Activated CD8-positive, alpha-beta memory T cell treated with anti-CD3 and anti-CD28 coated beads, Interleukin-2, amount 50 U/mL, for 24 hours (primary cell): ENCODE results near the gene RUNX1.

Experiments
- DNase-seq: peaks from one replicate; pipeline ENCODE4 v3.0.0-alpha.2; 2020; ENCODE audit errors: extremely low read depth

The RUNX1 gene

GRCh38 chr21:34992736-34993398, 56.2 kb downstream of the RUNX1 start:
- DNase-seq, result no peak

GRCh38 chr21:34992180-34992579, 56.9 kb downstream of the RUNX1 start:
- DNase-seq, result no peak

GRCh38 chr21:34991366-34991957, 57.6 kb downstream of the RUNX1 start:
- DNase-seq, result no peak

GRCh38 chr21:34990842-34991241, 58.3 kb downstream of the RUNX1 start:
- DNase-seq, result no peak

- DNase-seq, result peak; percentile 41
Measured at GRCh38 chr21:34989337-34990151, 59.6 kb downstream of the RUNX1 start.

- no peak for DNase-seq
Measured at GRCh38 chr21:34988625-34989024, 60.5 kb downstream of the RUNX1 start.

GRCh38 chr21:34988139-34988538, 61.0 kb downstream of the RUNX1 start:
- no peak for DNase-seq

GRCh38 chr21:34987501-34988072, 61.5 kb downstream of the RUNX1 start:
- no peak for DNase-seq

GRCh38 chr21:34986561-34987500, 62.3 kb downstream of the RUNX1 start:
- DNase-seq, result peak; percentile 58

GRCh38 chr21:34984356-34985058, 64.6 kb downstream of the RUNX1 start:
- no peak for DNase-seq

GRCh38 chr21:34983680-34984086, 65.4 kb downstream of the RUNX1 start:
- peak; percentile 47 for DNase-seq

- no peak for DNase-seq
Measured at GRCh38 chr21:34981791-34982190, 67.3 kb downstream of the RUNX1 start.

GRCh38 chr21:34980423-34981115, 68.5 kb downstream of the RUNX1 start:
- no peak for DNase-seq

GRCh38 chr21:34979383-34979782, 69.7 kb downstream of the RUNX1 start:
- no peak for DNase-seq

GRCh38 chr21:34977333-34977732, 71.8 kb downstream of the RUNX1 start:
- no peak for DNase-seq

- no peak for DNase-seq
Measured at GRCh38 chr21:34974162-34974981, 74.7 kb downstream of the RUNX1 start.

GRCh38 chr21:34973685-34974084, 75.4 kb downstream of the RUNX1 start:
- DNase-seq, result no peak

- no peak for DNase-seq
Measured at GRCh38 chr21:34971656-34972055, 77.4 kb downstream of the RUNX1 start.

- DNase-seq, result no peak
Measured at GRCh38 chr21:34970566-34970965, 78.5 kb downstream of the RUNX1 start.
